ENCODE data around the gene CCDC24.

The CCDC24 gene

DNA sequence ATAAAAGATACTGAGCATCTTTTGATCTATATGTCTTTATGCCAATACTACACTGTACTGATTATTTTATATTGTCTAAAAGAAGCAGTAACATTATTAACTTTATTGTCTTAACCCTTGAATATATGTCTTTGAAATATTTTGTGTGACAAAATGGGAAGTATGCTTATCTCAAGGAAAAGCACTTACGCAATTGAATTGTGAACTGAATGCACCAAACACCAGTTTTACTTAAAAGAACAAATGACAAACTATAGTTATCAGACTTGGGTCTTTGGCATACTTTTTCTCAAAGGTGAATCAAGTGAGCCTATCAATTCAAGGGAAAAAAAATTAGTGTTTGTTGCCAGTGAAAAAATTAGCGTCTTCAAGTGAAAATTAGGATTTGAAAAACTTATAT lies 49.0 kb downstream of the CCDC24 start:
- DNase-seq (ENCODE audit: low spot score), result no peak

DNA sequence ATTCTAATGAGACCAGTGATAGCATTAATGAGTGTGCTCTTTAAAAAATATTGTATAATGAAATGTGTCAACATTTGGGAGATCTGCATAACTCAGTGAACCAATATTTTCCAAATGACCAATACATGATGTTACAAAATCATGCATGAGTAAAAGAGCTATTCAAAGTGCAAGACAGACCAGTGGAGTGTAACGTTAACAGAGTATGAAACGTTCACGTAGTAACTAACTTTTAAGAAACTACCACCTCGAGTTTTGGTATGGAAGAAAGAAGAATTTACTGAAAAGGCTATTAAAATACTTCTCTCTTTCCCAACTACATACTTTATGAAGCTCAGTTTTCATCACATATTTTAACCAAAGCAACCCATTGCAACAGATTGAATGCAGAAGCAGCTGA lies 49.4 kb downstream of the CCDC24 start:
- no peak for DNase-seq (ENCODE audit: low spot score)

DNA sequence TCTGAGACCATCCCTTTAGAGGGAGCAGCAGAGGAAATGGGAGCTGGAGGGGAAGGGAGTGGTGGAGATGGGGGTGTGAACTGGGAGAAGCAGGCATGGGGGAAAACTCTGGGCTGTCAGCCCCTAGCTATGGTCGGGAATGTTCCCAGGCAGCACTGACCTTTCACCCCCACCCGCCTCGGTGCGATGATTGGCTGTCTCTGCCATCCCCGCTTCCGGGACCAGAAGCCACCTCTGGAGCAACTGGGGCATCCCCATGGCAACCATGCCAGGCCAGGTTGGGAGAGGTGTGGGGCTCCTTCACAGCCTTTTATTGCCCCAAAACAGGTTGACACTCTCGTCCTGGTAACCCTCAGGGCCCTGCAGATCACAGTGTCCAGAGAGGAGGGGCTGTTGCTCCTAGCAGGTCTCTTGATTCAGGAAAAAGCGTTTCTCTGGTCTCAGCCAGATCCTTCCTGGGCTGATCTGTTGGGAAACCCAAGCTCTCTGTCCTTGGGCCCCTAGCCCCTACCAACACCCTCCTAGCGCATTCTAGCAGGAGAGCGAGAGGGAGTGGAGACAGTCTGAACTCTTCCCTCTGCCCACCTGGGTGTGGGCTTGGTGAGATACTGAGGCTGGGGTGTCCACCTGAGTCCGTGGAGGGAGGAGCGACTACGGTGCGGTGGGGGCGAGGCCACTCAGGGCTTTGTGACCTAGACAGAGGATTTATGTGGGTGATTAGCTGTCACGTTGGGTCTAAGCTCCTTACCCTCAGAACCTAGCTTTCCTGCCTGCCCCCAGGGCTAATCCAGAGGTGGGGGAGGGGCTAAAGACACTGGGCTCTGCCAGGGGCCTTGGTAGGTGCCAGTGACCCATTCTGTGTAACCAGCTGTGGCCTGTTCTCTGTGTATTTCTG lies 52.0 kb downstream of the CCDC24 start:
- no peak for DNase-seq (ENCODE audit: low spot score)

DNA sequence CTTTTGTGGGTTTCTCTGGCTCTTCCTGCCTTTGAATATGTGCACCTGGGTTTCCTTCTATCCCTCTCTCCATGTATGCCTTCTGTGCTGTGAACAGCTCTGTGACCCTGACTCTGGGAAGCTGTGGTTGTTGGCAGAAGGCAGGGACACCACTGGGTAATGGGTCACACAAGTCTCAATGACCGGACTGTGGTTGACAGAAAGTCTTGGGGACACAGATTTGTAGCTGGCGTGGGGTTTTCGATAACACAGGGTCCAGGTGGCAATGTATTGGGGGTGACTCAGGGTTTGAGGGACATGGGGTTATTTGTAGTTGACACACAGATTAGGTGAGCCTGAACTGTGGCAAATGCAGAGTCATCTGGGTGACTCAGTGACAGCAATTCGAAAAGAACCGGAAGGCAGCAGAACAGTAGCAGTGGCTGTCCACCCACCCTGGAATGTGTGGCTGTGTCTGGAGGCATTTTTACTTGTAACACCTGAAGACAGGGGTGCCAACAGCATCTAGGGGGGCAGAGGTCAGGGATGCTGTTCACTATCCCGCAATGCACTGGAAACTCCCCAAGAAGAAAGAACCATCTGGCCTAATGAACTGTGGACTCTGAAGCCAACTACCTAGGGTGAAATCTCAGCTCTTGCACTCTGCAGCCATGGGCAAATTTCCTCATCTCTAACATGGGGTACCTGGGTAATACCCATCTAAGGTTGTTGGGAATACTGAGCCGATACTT lies 52.8 kb downstream of the CCDC24 start:
- no peak for DNase-seq (ENCODE audit: low spot score)

DNA sequence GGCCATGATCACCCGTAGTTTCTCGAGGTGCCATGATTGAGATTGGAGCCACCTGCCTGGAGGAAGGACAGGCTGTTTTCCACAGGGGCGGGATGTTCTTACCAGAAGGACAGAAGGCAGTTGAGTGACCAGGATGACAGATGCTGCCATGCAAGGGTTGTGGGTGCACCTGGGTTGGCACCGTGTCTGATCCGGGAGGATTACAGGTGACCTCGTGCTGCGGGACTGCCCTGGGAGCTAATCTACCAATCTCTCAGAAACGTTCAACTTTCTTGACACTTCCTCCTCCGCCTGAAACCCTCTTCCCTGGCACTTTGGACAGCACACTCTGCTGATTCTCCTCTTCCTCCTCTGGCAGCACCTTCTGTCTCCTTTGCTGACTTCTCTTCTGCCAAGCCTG lies 53.7 kb downstream of the CCDC24 start:
- DNase-seq (ENCODE audit: low spot score), result no peak

Data from AG20443 (cell line).